Lung (tissue), 12 donors: ENCODE results near the gene ASPSCR1. TPM values are rescaled to one million over a fixed set of nuclear protein-coding genes. Genes with fewer than 3 reads are reported as not detected.

ENCODE experiments used
- ATAC-seq: fragments of 200-7000 bp; cut with Tn5 transposase; one replicate; pipeline ENCODE4 v1.9.1; 2020; ENCODE audit warnings: moderate number of reproducible peaks; ENCODE audit not compliant: insufficient read depth, low FRiP score
- DNase-seq, 3 donors: peaks; one replicate each; pipeline ENCODE4 v3.0.0-alpha.2; 2013 to 2017
- H3K27ac ChIP-seq, 2 donors: one replicate each; pipeline ENCODE4 v1.5.1; 2013; ENCODE audit warnings: mild to moderate bottlenecking in 2 of 2, moderate library complexity in 2 of 2, control low read depth in 1 of 2, inconsistent platforms in 1 of 2, low read depth in 1 of 2, low read length in 1 of 2
- H3K27me3 ChIP-seq, 3 donors: one replicate each; pipeline ENCODE4 v1.5.1; 2013; ENCODE audit warnings: low read length in 2 of 3; ENCODE audit not compliant: control insufficient read depth in 3 of 3, insufficient read depth in 3 of 3
- H3K36me3 ChIP-seq, 4 donors: one replicate each; pipeline ENCODE4 v1.5.1; 2013; ENCODE audit warnings: low read length in 4 of 4, mild to moderate bottlenecking in 1 of 4, moderate library complexity in 1 of 4; ENCODE audit not compliant: control insufficient read depth in 4 of 4, insufficient read depth in 4 of 4
- H3K4me1 ChIP-seq, 5 donors: one replicate each; pipeline ENCODE4 v1.5.1; 2013; ENCODE audit warnings: low read length in 5 of 5, mild to moderate bottlenecking in 2 of 5, moderate library complexity in 1 of 5; ENCODE audit not compliant: control insufficient read depth in 5 of 5, insufficient read depth in 5 of 5
- H3K4me3 ChIP-seq: one replicate; pipeline ENCODE4 v1.5.1; 2013; ENCODE audit warnings: mild to moderate bottlenecking, control low read depth, moderate library complexity
- H3K9ac ChIP-seq, 2 donors: one replicate each; pipeline ENCODE4 v1.5.1; 2013; ENCODE audit warnings: low read length in 2 of 2, control low read depth in 1 of 2; ENCODE audit not compliant: insufficient read depth in 1 of 2
- H3K9me3 ChIP-seq, 4 donors: one replicate each; pipeline ENCODE4 v1.5.1; 2013; ENCODE audit warnings: low read length in 3 of 4, mild to moderate bottlenecking in 1 of 4, moderate library complexity in 1 of 4; ENCODE audit not compliant: control insufficient read depth in 4 of 4, insufficient read depth in 3 of 4
- CTCF ChIP-seq: IDR thresholded peaks from 2 replicates; pipeline ENCODE4 v1.5.1; 2012; ENCODE audit warnings: mild to moderate bottlenecking; ENCODE audit errors: control extremely low read depth, extremely low read depth
- WGBS, 2 donors: extraction: QIAGEN DNeasy Blood & Tissue Kit; methylation state at CpG; one replicate each; pipeline ENCODE4 v1.1.7; 2013; 5-methylcytosine and 5-hydroxymethylcytosine counted together
- polyA plus RNA-seq, 2 donors: library from polyadenylated mRNA; stranded (reverse); fragments of 200-250 nt; gene quantifications; one replicate each; pipeline ENCODE4 v1.2.1, GENCODE V29; 2013
- total RNA-seq, 2 donors: library from RNA; depleted of rRNA in 1 of 2; stranded (reverse); fragments of >200 nt in 1 of 2; gene quantifications; one replicate each; pipeline ENCODE4 v1.2.1, GENCODE V29; 2014 to 2021
- donor health status: control.
- donor health status: control.
- donor health status: Bipolar disorder and iron deficiency.
- donor health status: healthy.
- donor health status: DM: yes; HTN: yes; CAD: no.

ASPSCR1 gene
- total and polyA plus RNA-seq, 4 donors, result 22.9 to 68.6 (median 42.4) TPM

GRCh38 chr17:82047379-82047778, 70.0 kb downstream of the ASPSCR1 start:
- peaks cover 0 to 25% (median 4%) of the 10 kb centered on the region in 4 donors for H3K36me3 ChIP-seq
- TF ChIP-seq CTCF, result no peak
- ATAC-seq (no peak), DNase-seq (no peak)
- no peaks in the 10 kb centered on the region for H3K9me3 ChIP-seq
- no peak overlapping the region for H3K4me3 ChIP-seq
- no peak overlapping the region for H3K9ac ChIP-seq
- H3K27me3 ChIP-seq, result no peaks in the 10 kb centered on the region
- 89 to 91% methylated on average over 24 of the region's 24 CpGs for WGBS, 2 donors
- H3K27ac ChIP-seq, result no peak overlapping the region
- peaks cover 0 to 13% (median 4%) of the 10 kb centered on the region in 5 donors for H3K4me1 ChIP-seq

- Histone ChIP-seq H3K27ac (no peak overlapping the region), H3K9me3 (no peaks in the 10 kb centered on the region), H3K9ac (no peak overlapping the region), H3K27me3 (no peaks in the 10 kb centered on the region), H3K4me3 (no peak overlapping the region), H3K4me1 (peaks cover 0 to 20% (median 8%) of the 10 kb centered on the region in 5 donors), H3K36me3 (peaks cover 0 to 25% (median 4%) of the 10 kb centered on the region in 4 donors)
- ATAC-seq, result no peak
- no peak for DNase-seq
- 93 to 96% methylated on average over 25 of the region's 25 CpGs for WGBS, 2 donors
- no peak for TF ChIP-seq CTCF
Measured at GRCh38 chr17:82047914-82048570, 70.6 kb downstream of the ASPSCR1 start.

- Histone ChIP-seq H3K27me3 (no peaks in the 10 kb centered on the region), H3K36me3 (peaks cover 0 to 27% (median 4%) of the 10 kb centered on the region in 4 donors), H3K9ac (no peak overlapping the region), H3K4me3 (no peak overlapping the region), H3K4me1 (peaks cover 0 to 24% (median 8%) of the 10 kb centered on the region in 5 donors), H3K27ac (no peak overlapping the region), H3K9me3 (no peaks in the 10 kb centered on the region)
- 89 to 93% methylated on average over 20 of the region's 20 CpGs for WGBS, 2 donors
- TF ChIP-seq CTCF, result no peak
- DNase-seq, result no peak
- no peak for ATAC-seq
Measured at GRCh38 chr17:82048571-82048971, 71.1 kb downstream of the ASPSCR1 start.
